ENCODE results near the gene TEDC1.

TEDC1 gene

GRCh38 chr14:105458010-105458409 lies 33.0 kb upstream of the TEDC1 start:
- no peak for DNase-seq

GRCh38 chr14:105458571-105458970 lies 32.5 kb upstream of the TEDC1 start:
- no peak for DNase-seq

- DNase-seq: no peak
Measured at GRCh38 chr14:105460116-105460515, 30.9 kb upstream of the TEDC1 start.

- DNase-seq: no peak
Measured at GRCh38 chr14:105460616-105461015, 30.4 kb upstream of the TEDC1 start.

GRCh38 chr14:105461903-105462302 lies 29.1 kb upstream of the TEDC1 start:
- no peak for DNase-seq

GRCh38 chr14:105464501-105464900 lies 26.5 kb upstream of the TEDC1 start:
- no peak for DNase-seq

GRCh38 chr14:105465209-105466031 lies 25.6 kb upstream of the TEDC1 start:
- no peak for DNase-seq

- no peak for DNase-seq
Measured at GRCh38 chr14:105466531-105467248, 24.4 kb upstream of the TEDC1 start.

GRCh38 chr14:105467249-105467941 lies 23.7 kb upstream of the TEDC1 start:
- DNase-seq: no peak

GRCh38 chr14:105467942-105468471 lies 23.0 kb upstream of the TEDC1 start:
- no peak for DNase-seq

- no peak for DNase-seq
Measured at GRCh38 chr14:105468621-105469241, 22.3 kb upstream of the TEDC1 start.

- no peak for DNase-seq
Measured at GRCh38 chr14:105469456-105470349, 21.3 kb upstream of the TEDC1 start.

- DNase-seq: no peak
Measured at GRCh38 chr14:105470350-105471296, 20.4 kb upstream of the TEDC1 start.

GRCh38 chr14:105471297-105471821 lies 19.7 kb upstream of the TEDC1 start:
- no peak for DNase-seq

- no peak for DNase-seq
Measured at GRCh38 chr14:105471823-105472485, 19.1 kb upstream of the TEDC1 start.

GRCh38 chr14:105472486-105472991 lies 18.5 kb upstream of the TEDC1 start:
- no peak for DNase-seq

- DNase-seq: no peak
Measured at GRCh38 chr14:105473033-105473676, 17.9 kb upstream of the TEDC1 start.

- peak in 1 of 2 experiments; percentile 11 for DNase-seq
Measured at GRCh38 chr14:105473677-105474482, 17.2 kb upstream of the TEDC1 start.
